Neutrophil (primary cell): ENCODE measurements around the gene ZNF407.

Experiments
- H3K27ac ChIP-seq: fragments of 200-600 bp; sonication (generic); 2 replicates; pipeline ENCODE4 v1.5.1; 2016; ENCODE audit warnings: mild to moderate bottlenecking, moderate library complexity
- H3K27me3 ChIP-seq: fragments of 200-600 bp; sonication (generic); 2 replicates; pipeline ENCODE4 v1.6.0; 2016; ENCODE audit warnings: mild to moderate bottlenecking
- H3K36me3 ChIP-seq: fragments of 200-600 bp; sonication (generic); 2 replicates; pipeline ENCODE4 v1.5.1; 2017
- H3K4me1 ChIP-seq, 2 experiments: fragments of 200-600 bp in 1 of 2; sonication (generic) in 1 of 2; 1 replicate in 1 of 2; 2 replicates in 1 of 2; pipeline versions ENCODE4 v1.5.1 to v1.6.1; 2013 to 2016; ENCODE audit warnings: low read depth in 1 of 2, low read length in 1 of 2, mild to moderate bottlenecking in 1 of 2, moderate library complexity in 1 of 2; ENCODE audit not compliant: control insufficient read depth in 1 of 2, insufficient read depth in 1 of 2
- H3K4me3 ChIP-seq, 2 experiments: fragments of 200-600 bp in 1 of 2; sonication (generic) in 1 of 2; 1 replicate in 1 of 2; 2 replicates in 1 of 2; pipeline ENCODE4 v1.5.1; 2013 to 2016; ENCODE audit warnings: low read depth in 1 of 2, low read length in 1 of 2, mild to moderate bottlenecking in 1 of 2, moderate library complexity in 1 of 2
- H3K9me3 ChIP-seq: fragments of 200-600 bp; sonication (generic); 2 replicates; pipeline ENCODE4 v1.5.1; 2016
- CTCF ChIP-seq: fragments of 200-600 bp; sonication (generic); IDR thresholded peaks from 2 replicates; pipeline ENCODE4 v1.5.1; 2016; ENCODE audit warnings: antibody characterized with exemption

ZNF407 gene

GRCh38 chr18:74745633-74746403 is 148.1 kb downstream of the ZNF407 start:
- Histone ChIP-seq H3K36me3 (no peaks in the 10 kb centered on the region), H3K4me3 (no peak overlapping the region), H3K27me3 (no peaks in the 10 kb centered on the region), H3K4me1 (no peaks in the 10 kb centered on the region), H3K9me3 (no peaks in the 10 kb centered on the region), H3K27ac (no peak overlapping the region)
- TF ChIP-seq CTCF, result no peak

GRCh38 chr18:74748809-74749208 is 151.1 kb downstream of the ZNF407 start:
- Histone ChIP-seq H3K27me3 (no peaks in the 10 kb centered on the region), H3K36me3 (no peaks in the 10 kb centered on the region), H3K27ac (no peak overlapping the region), H3K4me3 (no peak overlapping the region), H3K4me1 (no peaks in the 10 kb centered on the region), H3K9me3 (no peaks in the 10 kb centered on the region)
- TF ChIP-seq CTCF, result no peak

- TF ChIP-seq CTCF, result no peak
- no peaks in the 10 kb centered on the region for H3K36me3 ChIP-seq
- H3K27ac ChIP-seq, result no peak overlapping the region
- H3K4me3 ChIP-seq, result no peak overlapping the region
- no peaks in the 10 kb centered on the region for H3K27me3 ChIP-seq
- H3K9me3 ChIP-seq, result no peaks in the 10 kb centered on the region
- H3K4me1 ChIP-seq, result no peaks in the 10 kb centered on the region
These were observed 161.3 kb downstream of the ZNF407 start for GRCh38 chr18:74758995-74759394.

- no peak for TF ChIP-seq CTCF
- no peaks in the 10 kb centered on the region for H3K36me3 ChIP-seq
- H3K27me3 ChIP-seq, result no peaks in the 10 kb centered on the region
- H3K4me3 ChIP-seq, result no peak overlapping the region
- no peaks in the 10 kb centered on the region for H3K9me3 ChIP-seq
- no peak overlapping the region for H3K27ac ChIP-seq
- no peaks in the 10 kb centered on the region for H3K4me1 ChIP-seq
These were observed 162.4 kb downstream of the ZNF407 start for GRCh38 chr18:74760026-74760425.

GRCh38 chr18:74760436-74760835 is 162.8 kb downstream of the ZNF407 start:
- H3K27ac ChIP-seq, result no peak overlapping the region

More at GRCh38 chr18:74760436-74760835, 162.8 kb downstream of the ZNF407 start:
- Histone ChIP-seq H3K9me3 (no peaks in the 10 kb centered on the region), H3K36me3 (no peaks in the 10 kb centered on the region), H3K27me3 (no peaks in the 10 kb centered on the region), H3K4me3 (no peak overlapping the region), H3K4me1 (no peaks in the 10 kb centered on the region)
- no peak for TF ChIP-seq CTCF
